Measurements from ENCODE around the gene NPL.

DNA sequence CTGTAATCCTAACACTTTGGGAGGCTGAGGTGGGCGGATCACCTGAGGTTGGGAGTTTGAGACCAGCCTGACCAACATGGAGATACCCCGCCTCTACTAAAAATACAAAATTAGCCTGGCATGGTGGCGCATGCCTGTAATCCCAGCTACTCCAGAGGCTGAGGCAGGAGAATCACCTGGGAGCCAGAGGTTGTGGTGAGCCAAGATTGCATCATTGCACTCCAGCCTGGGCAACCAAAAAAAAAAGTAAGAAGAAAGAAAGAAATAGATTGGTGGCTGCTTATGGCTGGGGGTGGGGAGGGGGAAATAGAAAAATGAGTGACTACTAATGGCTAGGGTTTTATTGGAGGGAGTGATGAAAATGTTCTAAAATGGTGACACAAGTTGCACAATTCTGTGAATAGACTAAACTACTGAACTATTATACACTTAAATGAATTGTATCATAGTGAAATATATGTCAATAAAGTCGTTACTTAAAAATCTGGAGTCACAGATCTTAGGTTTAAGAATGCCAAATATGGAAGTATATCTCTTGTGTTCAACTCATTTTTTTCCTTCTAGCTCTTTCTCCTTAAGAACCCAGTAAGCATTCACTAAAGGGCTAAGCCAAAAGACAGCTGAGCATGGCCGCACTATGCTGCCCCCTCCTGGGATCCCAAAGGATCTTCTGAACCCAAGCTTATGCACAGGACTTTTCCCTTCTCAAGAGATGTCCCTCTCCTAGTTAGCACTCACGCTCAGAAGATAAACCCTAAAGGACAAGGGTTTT lies 3.2 kb upstream of the NPL start:
- TF ChIP-seq POLR2A (IDR thresholded peaks at IDR 0.05; ENCODE audit: low read depth) (no peak), EP300 (IDR thresholded peaks at IDR 0.05) (no peak)
- TF ChIP-seq, protein P1, sequence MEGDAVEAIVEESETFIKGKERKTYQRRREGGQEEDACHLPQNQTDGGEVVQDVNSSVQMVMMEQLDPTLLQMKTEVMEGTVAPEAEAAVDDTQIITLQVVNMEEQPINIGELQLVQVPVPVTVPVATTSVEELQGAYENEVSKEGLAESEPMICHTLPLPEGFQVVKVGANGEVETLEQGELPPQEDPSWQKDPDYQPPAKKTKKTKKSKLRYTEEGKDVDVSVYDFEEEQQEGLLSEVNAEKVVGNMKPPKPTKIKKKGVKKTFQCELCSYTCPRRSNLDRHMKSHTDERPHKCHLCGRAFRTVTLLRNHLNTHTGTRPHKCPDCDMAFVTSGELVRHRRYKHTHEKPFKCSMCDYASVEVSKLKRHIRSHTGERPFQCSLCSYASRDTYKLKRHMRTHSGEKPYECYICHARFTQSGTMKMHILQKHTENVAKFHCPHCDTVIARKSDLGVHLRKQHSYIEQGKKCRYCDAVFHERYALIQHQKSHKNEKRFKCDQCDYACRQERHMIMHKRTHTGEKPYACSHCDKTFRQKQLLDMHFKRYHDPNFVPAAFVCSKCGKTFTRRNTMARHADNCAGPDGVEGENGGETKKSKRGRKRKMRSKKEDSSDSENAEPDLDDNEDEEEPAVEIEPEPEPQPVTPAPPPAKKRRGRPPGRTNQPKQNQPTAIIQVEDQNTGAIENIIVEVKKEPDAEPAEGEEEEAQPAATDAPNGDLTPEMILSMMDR (IDR thresholded peaks at IDR 0.05), result peak; percentile 65 to 77 (median 76)
